Nephron progenitor cell (in vitro differentiated cells): Measurements from ENCODE around the gene TUBB8.

Source experiments
- DNase-seq: peaks from one replicate; pipeline ENCODE4 v3.0.0; 2021
- H3K27ac Mint-ChIP-seq: 2 replicates; pipeline ENCODE4 v1.8.0; 2021; ENCODE audit warnings: mild to moderate bottlenecking, moderate library complexity, mixed read lengths
- H3K27me3 Mint-ChIP-seq: 2 replicates; pipeline ENCODE4 v1.8.0; 2021; ENCODE audit warnings: mild to moderate bottlenecking, low read depth, mixed read lengths; ENCODE audit not compliant: poor library complexity
- H3K36me3 Mint-ChIP-seq: 2 replicates; pipeline ENCODE4 v1.8.0; 2021; ENCODE audit warnings: low read depth, mixed read lengths
- H3K4me1 Mint-ChIP-seq: 2 replicates; pipeline ENCODE4 v1.8.0; 2021; ENCODE audit warnings: mixed read lengths
- H3K4me3 Mint-ChIP-seq: 2 replicates; pipeline ENCODE4 v1.8.0; 2021; ENCODE audit warnings: mild to moderate bottlenecking, moderate library complexity, mixed read lengths
- H3K9me3 Mint-ChIP-seq: 2 replicates; pipeline ENCODE4 v1.8.0; 2021; ENCODE audit warnings: mild to moderate bottlenecking, moderate library complexity, mixed read lengths
- TF ChIP-seq, protein P1 (sequence below): fragments of 200-600 bp; sonication (generic); IDR thresholded peaks from 2 replicates; pipeline ENCODE4 v1.5.0; 2021; ENCODE audit warnings: antibody characterized with exemption

The TUBB8 gene

DNA sequence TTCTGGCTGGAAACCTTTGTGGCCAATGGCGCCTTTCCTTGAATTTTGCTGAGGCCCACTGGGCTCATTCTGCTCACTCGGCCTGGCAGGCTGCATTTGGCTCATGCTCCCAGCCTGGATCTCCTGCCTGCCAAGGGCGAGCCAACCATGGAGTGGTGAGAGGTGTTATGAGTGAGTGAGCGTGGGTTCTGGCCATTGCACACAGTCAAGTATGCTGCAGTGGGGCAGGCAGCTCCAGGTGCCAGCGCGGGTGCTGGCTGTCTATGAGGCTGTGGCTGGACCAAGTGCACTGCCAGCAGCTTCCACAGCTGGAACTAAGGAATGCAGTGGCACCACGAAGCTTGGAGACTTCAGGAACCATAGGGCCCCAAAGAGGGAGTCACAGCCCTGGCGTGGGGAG, 42.2 kb upstream of the TUBB8 start:
- peaks cover 29% of the 10 kb centered on the region for H3K9me3 Mint-ChIP-seq

DNA sequence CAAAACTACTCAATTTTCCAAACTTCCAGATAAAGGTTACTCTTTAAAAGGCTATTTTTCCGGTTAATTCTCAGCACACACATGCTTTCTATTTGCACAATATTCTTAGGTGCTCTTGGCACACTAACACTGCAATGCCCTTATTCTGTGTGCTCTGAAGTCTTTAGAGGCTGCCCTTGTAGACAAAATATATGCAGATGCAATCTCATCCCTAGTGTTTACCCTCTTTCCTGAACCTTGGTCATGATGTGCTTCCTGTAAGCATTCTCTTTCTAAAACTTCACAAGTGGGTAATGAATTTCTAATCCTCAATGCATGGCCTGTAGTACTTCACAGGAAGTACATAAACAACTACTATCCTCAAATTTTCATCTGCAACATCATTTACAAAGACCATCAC, 41.1 kb upstream of the TUBB8 start:
- H3K9me3 Mint-ChIP-seq, result peaks cover 27% of the 10 kb centered on the region

More for the DNA sequence above, 42.2 kb upstream of the TUBB8 start:
- TF ChIP-seq, protein P1, sequence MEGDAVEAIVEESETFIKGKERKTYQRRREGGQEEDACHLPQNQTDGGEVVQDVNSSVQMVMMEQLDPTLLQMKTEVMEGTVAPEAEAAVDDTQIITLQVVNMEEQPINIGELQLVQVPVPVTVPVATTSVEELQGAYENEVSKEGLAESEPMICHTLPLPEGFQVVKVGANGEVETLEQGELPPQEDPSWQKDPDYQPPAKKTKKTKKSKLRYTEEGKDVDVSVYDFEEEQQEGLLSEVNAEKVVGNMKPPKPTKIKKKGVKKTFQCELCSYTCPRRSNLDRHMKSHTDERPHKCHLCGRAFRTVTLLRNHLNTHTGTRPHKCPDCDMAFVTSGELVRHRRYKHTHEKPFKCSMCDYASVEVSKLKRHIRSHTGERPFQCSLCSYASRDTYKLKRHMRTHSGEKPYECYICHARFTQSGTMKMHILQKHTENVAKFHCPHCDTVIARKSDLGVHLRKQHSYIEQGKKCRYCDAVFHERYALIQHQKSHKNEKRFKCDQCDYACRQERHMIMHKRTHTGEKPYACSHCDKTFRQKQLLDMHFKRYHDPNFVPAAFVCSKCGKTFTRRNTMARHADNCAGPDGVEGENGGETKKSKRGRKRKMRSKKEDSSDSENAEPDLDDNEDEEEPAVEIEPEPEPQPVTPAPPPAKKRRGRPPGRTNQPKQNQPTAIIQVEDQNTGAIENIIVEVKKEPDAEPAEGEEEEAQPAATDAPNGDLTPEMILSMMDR, result no peak
- Mint-ChIP-seq H3K4me1 (no peaks in the 10 kb centered on the region), H3K27me3 (peaks cover 21% of the 10 kb centered on the region), H3K4me3 (no peak overlapping the region), H3K27ac (no peak overlapping the region), H3K36me3 (no peaks in the 10 kb centered on the region)
- DNase-seq, result no peak

DNA sequence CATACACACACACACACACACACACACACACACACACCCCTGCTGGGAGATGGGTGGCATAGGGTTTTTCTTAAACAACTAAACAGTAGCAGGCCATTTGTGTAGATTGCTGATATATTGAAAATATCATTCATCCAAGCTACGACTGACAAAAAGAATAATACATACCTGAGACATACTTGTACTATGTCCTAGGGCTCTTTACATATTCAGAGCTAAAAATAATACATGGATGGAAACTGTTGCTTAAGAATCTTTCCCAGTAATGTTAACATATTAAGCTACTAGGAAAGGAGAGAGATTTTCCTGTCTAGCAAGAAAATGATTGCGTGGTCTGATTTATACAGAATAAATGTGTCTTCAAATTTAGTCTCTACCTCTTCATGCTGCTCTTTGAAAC, 40.2 kb upstream of the TUBB8 start:
- Mint-ChIP-seq H3K27me3 (peaks cover 16% of the 10 kb centered on the region), H3K4me3 (no peak overlapping the region)
- TF ChIP-seq, protein P1, result no peak

More for the DNA sequence above, 41.1 kb upstream of the TUBB8 start:
- H3K4me3 Mint-ChIP-seq, result no peak overlapping the region
- peaks cover 21% of the 10 kb centered on the region for H3K27me3 Mint-ChIP-seq
- H3K4me1 Mint-ChIP-seq, result no peaks in the 10 kb centered on the region
- TF ChIP-seq, protein P1, result no peak
- no peaks in the 10 kb centered on the region for H3K36me3 Mint-ChIP-seq
- no peak overlapping the region for H3K27ac Mint-ChIP-seq
- no peak for DNase-seq

GRCh38 chr10:88253-88652, 39.2 kb upstream of the TUBB8 start:
- DNase-seq, result no peak
- no peak overlapping the region for H3K27ac Mint-ChIP-seq
- H3K9me3 Mint-ChIP-seq, result peaks cover 25% of the 10 kb centered on the region
- no peaks in the 10 kb centered on the region for H3K4me1 Mint-ChIP-seq
- TF ChIP-seq, protein P1, result no peak
- H3K27me3 Mint-ChIP-seq, result peaks cover 19% of the 10 kb centered on the region
- H3K36me3 Mint-ChIP-seq, result no peaks in the 10 kb centered on the region
- no peak overlapping the region for H3K4me3 Mint-ChIP-seq

More for the DNA sequence above, 40.2 kb upstream of the TUBB8 start:
- no peak for DNase-seq
- Mint-ChIP-seq H3K27ac (no peak overlapping the region), H3K36me3 (no peaks in the 10 kb centered on the region), H3K4me1 (no peaks in the 10 kb centered on the region), H3K9me3 (peaks cover 21% of the 10 kb centered on the region)

- Mint-ChIP-seq H3K36me3 (no peaks in the 10 kb centered on the region), H3K4me1 (no peaks in the 10 kb centered on the region), H3K4me3 (no peak overlapping the region), H3K9me3 (peaks cover 22% of the 10 kb centered on the region), H3K27ac (no peak overlapping the region), H3K27me3 (peaks cover 20% of the 10 kb centered on the region)
- TF ChIP-seq, protein P1, result no peak
- DNase-seq, result no peak
Measured at GRCh38 chr10:87177-88080, 38.3 kb upstream of the TUBB8 start.

GRCh38 chr10:86031-86430, 36.9 kb upstream of the TUBB8 start:
- Mint-ChIP-seq H3K4me1 (no peaks in the 10 kb centered on the region), H3K4me3 (no peak overlapping the region), H3K9me3 (peaks cover 22% of the 10 kb centered on the region), H3K36me3 (no peaks in the 10 kb centered on the region), H3K27me3 (peaks cover 27% of the 10 kb centered on the region), H3K27ac (no peak overlapping the region)
- DNase-seq, result no peak
- TF ChIP-seq, protein P1, result no peak
